Activated naive CD4-positive, alpha-beta T cell treated with Interleukin-2 at 50 U/mL for 16 hours (primary cell): ENCODE results near the gene LACRT.

ENCODE experiments used
- DNase-seq: peaks from one replicate; pipeline ENCODE4 v3.0.0-alpha.2; 2020

LACRT gene

DNA sequence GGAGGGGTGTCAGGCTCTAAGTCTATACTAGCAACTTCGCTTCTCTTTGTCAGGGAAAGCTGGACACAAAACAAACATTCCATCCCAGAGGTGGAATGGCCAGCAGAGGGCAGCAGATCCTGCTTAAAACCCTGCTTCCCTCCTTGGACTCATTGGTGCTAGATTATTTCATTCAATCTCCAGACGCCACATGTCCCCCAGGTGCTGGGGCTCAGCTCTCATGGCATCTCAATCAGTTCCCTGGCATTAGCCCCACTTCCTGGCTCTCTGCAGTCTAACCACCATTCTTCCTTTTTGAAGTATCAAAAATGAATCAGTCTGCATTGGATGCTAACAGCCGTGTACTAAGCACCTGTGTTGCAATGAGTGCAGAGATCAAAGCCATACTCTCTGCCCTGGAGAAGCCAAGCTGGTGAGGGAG, 38.2 kb downstream of the LACRT start:
- peak; percentile 54 for DNase-seq

DNA sequence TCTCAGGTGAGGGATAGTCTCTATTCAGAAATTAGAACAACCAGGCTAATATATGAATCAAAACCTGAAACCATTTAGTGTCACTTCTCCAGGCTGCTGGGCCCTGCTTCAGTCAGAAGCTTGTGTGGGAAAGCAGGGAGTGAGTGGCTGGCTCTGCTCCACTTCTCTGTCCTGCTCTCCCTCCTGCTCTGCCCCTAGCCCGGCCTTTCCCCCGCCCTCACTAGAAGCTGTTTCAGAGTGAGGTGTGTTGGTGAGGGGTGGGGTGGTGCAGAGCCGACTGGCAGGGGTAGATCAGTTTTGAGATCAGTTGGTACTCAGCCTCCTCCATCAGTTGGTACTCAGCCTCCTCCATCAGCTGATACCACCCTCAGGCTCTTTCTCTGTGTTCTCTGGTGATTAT, 39.2 kb downstream of the LACRT start:
- DNase-seq = no peak

DNA sequence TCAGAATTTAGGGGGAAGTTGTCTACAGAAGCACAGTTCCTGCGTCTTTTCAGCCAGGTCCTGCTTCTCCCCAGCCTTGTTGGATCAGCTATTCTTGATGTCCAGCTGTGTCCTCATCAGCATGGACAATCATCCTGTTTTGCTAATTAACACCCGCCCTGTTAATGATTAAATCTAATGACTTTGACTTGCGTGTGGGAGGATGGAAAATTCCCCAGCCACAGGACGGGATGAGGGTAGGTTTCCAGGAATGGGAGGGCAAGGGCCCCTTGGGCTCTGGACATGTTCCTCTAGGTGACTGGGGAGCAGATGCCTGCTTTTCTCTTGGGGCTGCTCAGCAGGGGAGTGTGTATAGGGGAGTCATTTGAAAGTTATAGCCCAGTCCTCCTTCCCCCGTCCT, 41.0 kb downstream of the LACRT start:
- no peak for DNase-seq

DNA sequence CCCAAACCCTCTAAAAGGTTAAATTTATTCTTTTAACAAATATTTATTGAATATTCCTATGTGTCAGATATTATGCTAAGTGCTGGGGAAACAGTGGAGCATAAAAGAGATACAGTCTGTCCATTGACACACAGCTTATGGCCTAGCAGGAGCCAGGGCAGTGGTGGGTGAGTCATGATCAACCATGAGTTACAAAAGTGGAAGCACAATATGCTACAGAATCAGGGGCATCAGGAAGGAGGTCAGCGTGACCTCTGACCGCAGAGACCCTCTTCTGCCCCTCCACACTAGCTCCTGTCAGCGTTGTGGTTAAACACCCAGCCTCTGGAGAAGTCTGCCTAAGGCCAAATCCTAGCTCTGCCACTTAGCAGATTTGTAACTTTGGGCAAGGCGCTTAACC, 41.6 kb downstream of the LACRT start:
- DNase-seq = no peak

DNA sequence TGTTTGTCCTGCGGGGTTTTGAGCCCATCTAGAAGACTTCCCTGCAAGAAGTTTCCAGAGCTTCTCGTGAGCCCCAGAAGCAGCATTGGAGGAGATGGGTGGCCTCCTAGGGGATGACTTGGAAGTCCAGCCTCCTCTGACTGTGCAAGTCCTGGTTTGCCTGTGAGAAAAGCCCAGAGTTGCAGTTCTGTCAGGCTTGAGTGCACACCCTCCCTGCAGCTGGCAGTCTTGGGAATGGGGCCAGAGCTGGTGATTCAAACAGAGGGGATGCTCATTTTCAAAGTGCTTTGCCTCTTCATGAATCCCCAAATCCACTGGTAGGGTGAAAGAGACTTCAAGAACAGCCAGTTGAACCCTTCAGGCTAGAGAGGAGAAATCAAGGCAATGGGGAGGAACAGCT, 42.4 kb downstream of the LACRT start:
- DNase-seq = no peak

DNA sequence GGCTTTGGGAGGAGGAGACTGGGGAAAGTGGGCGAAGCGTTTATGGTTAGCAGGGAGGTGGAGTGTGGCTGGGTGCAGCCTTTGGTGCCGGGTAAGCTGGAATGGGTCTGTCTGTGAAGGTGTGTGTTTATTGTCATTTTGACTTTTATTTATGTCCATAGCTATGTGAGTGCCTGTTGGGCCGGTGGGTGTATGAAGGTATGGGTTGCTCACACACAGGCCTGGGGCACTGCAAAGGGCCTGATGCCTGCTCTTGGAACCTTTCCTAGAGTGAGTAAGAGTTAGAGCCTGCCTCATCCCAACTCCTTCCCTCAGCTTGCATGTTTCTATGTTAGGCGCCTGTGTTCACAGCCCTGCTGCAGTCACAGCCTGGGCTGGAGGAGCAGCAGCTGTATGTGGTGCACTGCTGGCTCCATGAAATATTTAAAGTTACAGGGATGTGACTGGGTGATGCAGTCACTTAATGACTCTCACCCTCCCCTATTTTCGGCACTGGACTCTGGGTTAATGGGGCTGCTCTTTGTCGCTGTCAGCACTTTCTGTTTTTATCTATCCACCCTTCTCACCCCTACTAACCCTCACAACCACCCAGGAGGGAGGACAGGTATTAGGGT, 43.6 kb downstream of the LACRT start:
- no peak for DNase-seq

DNA sequence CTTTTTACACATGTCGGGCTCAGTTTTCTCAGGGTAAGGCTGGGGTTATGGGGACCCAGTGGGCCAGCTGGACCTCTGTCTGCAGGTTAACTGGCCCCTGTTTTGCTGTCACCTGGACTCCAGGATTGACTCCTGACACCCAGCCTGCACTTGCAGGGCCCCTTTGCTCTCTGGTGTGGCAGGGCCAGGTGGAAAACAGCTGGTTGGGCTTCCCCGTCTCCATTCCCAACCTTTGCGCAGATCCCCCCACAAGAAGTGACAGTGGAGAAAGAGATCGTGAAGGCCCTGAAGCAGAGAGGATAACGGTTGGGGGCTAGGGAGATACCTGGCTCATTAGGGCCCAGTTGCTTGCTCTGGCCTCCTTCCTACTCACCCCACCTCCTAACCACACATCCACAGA, 44.7 kb downstream of the LACRT start:
- no peak for DNase-seq

DNA sequence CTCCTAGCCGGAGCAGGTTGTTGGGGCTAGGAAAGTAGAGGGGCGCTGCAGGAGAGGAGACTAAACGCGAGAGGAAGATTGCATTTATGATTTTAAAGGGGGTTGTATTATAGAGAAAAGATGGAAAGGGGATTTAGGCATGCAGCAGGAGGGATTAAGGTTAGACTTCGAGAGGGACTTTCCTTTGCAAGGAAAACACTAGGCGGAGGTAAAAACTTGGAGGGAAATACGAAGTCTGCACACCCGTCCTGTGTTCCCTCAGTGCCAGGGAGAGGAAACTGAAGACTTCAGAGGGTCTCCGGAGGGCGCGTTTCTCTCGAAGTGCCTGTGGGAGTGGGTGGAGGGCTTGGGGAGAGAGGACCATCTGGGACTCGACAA, 45.8 kb downstream of the LACRT start:
- no peak for DNase-seq

DNA sequence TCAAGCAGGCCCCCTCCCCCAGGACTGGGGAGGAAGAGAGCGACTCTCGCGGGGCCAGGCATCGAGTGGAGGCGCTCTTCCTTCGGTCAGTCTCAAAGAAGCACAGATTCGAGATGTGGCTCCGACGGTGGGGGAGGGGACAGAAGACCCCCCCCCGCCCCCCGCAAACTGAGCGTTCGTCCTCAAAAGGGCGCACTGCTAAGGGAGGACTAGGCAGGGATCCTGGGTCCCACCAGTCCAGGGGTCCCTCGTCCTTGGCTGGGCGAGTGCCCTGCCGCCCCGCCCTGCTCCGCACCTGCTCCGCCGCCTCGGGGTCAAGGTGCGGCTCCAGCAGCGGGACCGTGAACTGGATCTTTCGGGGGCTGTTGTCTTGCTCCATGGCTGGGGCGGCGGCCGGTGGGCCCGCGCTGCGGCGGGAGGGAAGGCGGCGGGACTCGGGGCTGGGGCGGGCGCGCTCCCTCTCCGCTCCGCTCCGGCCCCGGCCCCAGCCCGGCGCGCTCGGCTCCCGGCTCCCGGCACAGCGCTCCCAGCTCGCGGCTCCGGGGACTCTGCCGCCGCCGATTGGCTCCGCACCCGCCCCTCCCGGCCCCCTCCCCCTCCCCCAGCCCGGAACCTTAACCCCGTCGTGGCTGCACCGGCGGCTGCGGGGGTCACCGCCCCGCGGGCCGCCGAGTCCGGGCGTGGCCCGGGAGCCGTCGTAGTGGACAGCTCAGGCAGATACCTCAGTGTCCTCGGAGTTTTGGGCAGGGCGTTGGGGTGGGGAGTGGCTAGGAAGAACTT, 46.4 kb downstream of the LACRT start, which contains the start of gene PPP1R1A:
TSS of gene PPP1R1A (minus strand) at position 550 of the 780 bp plus-strand sequence. CDS start at position 379, 171 bp downstream.
- no peak for DNase-seq

DNA sequence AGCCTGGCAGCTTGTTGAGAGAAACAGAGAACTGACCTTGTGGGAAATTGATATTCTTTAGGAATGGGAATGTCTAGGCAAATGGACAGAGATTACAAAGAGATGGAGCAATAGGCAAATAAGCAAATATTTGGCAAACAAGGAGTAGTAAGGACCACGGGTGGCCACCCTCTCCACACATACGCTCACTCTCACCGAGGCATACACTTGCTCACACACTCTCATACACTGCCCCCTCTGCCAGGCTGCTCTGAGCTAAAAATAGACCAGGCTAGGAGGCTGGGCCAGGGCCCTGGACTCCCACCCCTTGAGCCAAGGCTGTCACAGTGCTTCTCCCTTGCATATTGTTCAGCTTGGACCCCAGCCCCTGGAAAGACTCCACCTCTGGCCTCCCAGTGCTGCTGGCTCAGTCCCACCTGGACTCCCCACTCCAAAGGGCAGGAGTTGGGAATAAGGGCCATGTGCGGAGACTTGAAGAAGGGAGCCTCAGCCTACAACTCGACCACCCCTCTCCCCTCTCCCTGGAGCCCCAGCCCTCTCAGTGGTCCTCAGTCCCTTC, 47.3 kb downstream of the LACRT start:
- DNase-seq = no peak

DNA sequence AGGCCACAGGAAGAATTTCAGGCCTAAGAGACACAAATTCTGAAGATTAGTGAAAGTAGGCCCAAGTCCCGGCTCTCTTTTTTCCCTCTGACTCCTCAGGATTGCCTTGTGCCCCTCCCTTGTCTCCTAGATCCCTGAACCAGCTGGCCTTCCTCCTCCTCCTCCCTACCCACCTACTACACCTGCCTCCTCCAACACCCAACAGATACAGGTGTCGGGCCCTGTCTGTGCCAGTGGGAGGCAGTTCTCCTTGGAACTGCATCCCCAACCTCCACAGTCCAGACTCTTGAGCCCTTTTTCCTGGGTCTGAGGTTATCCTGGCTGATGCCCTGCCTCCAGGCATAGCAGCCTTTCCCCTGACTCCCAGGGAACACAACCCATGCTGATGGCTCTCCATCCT, 48.1 kb downstream of the LACRT start:
- no peak for DNase-seq

DNA sequence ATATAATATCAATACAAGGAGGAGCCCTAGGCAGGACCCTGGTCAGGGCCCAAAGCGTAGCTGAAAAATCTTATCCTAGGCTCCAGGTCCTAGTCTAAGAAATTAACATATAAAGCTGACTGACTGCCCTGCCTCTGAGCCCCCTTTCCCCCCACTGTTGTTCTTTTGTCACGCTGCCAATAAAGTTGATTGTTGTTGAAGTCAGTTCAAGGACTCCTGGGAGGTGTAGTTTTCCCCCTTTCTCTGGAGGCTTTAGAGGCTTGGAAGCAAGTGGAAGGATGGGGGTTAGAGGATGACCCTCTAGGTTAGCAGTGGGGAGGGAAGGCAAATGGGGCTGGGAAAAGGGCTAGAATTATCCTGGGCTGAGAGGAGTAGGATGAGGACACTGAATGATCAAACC, 49.5 kb downstream of the LACRT start:
- no peak for DNase-seq

DNA sequence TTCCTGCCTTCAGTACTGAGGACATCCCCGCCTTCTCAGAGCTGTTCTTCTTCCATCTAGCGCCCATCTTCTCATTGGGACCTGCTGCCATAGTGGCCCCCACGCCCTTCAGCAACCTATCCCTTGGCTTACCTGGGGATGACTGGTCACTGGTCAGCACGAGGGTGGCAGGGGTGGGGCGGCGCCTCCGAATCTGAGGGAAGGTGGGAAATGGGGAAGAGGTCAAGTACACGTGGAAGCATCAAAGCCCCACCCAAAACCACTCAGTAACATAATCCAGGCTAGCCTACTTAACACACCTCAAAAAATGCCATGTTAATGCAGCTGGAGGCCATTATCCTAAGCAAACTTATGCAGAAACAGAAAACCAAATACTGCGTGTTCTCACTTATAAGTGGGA, 50.6 kb downstream of the LACRT start:
- DNase-seq = no peak

DNA sequence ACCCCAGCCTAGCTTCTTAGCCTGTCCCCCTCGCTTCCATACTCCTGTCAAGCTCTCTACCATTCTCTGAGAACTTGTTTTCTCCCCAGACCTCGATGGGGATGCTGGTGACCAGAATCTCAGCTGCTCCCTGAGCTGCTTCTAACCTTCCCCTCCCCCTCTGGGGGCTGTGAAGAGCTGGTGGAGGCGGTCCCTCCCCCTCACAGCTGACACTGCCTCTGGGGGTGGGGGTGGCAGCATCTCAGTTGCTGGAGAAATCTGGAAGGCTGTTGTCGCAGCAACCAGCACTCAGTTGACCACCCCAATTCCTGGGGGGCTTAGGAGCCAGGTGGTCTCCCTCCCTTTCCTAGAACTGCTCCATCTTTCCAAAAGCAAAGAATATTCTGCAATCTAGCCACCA, 51.0 kb downstream of the LACRT start:
- no peak for DNase-seq

DNA sequence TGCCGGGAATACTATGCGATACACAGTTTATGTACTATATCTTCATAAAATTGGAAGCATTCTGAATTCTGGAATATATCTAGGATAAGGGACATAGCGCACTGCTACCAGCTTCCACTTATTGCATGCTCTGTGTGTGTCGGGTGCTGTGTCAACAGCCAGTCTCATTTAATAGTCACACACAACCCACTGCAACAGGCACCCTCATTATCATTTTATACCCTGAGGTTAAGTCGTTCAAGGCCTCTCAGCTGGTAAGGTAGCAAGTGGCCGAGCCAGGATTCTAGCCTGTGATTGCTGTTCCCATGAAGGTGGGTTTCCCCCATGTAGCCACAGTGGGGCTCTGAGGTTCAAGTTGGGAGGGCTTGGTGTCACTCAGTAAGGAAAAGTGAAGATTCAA, 53.3 kb downstream of the LACRT start:
- DNase-seq = no peak
